Astrocyte (in vitro differentiated cells and primary cell): ENCODE results near the gene KIAA1217.

Experiments used
- CTCF ChIP-seq: IDR thresholded peaks from 2 replicates; pipeline ENCODE4 v1.5.1; 2011; ENCODE audit warnings: low read depth, mild to moderate bottlenecking, inconsistent platforms, low read length, moderate library complexity; ENCODE audit not compliant: insufficient read depth
- EZH2 ChIP-seq: IDR thresholded peaks from 2 replicates; pipeline ENCODE4 v1.6.1; 2012; ENCODE audit warnings: mild to moderate bottlenecking, low read length, inconsistent platforms; ENCODE audit not compliant: insufficient read depth

- TF ChIP-seq CTCF: no peak
- no peak for TF ChIP-seq EZH2
Measured at GRCh38 chr10:24339387-24339786, 130.4 kb downstream of the KIAA1217 start.
